Right lobe of liver (tissue), 6 donors: ENCODE measurements around the gene RGS9BP. TPM values are rescaled to one million over a fixed set of nuclear protein-coding genes. Genes with fewer than 3 reads are reported as not detected.
A peak's percentile ranks its signal among the peaks of the same experiment; 100 is the strongest.

Source experiments
- ATAC-seq, 4 donors: fragments of 200-7000 bp; cut with Tn5 transposase; one replicate each; pipeline ENCODE4 v1.9.1; 2020; ENCODE audit warnings: mild to moderate bottlenecking in 4 of 4, moderate library complexity in 4 of 4
- DNase-seq, 3 donors: peaks; one replicate each; pipeline ENCODE4 v3.0.0-alpha.2; 2020
- H3K27ac ChIP-seq, 3 donors: fragments of 200-600 bp; one replicate each; pipeline ENCODE4 v1.8.0; 2022
- H3K27me3 ChIP-seq, 2 donors: fragments of 200-600 bp; one replicate each; pipeline ENCODE4 v1.8.0; 2022
- H3K36me3 ChIP-seq, 4 donors: fragments of 200-600 bp; sonication (generic) in 1 of 4; one replicate each; pipeline versions ENCODE4 v1.5.1 to v1.8.0; 2017 to 2022; ENCODE audit warnings: control low read depth in 1 of 4
- H3K4me1 ChIP-seq, 4 donors: fragments of 200-600 bp; sonication (generic) in 1 of 4; one replicate each; pipeline versions ENCODE4 v1.5.1 to v1.8.0; 2017 to 2022; ENCODE audit warnings: control low read depth in 1 of 4
- H3K4me3 ChIP-seq, 3 donors: fragments of 200-600 bp; one replicate each; pipeline ENCODE4 v1.8.0; 2022
- H3K9me3 ChIP-seq, 4 donors: fragments of 200-600 bp; sonication (generic) in 1 of 4; one replicate each; pipeline versions ENCODE4 v1.5.1 to v1.8.0; 2017 to 2022; ENCODE audit warnings: control low read depth in 1 of 4
- CTCF ChIP-seq, 4 donors: fragments of 200-600 bp in 3 of 4; fragments of 450-650 bp in 1 of 4; IDR thresholded peaks; one replicate each; pipeline versions ENCODE4 v1.5.1 to v1.8.0; 2016 to 2022; ENCODE audit warnings: antibody characterized with exemption in 4 of 4, mild to moderate bottlenecking in 2 of 4
- POLR2A ChIP-seq: fragments of 450-650 bp; IDR thresholded peaks from one replicate; pipeline ENCODE4 v1.6.1; 2017; ENCODE audit warnings: antibody characterized with exemption, mild to moderate bottlenecking
- WGBS: methylation state at CpG from one replicate; pipeline ENCODE4 v1.1.6; 2018; ENCODE audit warnings: low coverage, low lambda C conversion rate; ENCODE audit not compliant: insufficient coverage; ENCODE audit errors: missing lambda C conversion rate; 5-methylcytosine and 5-hydroxymethylcytosine counted together
- intact Hi-C, 2 donors: fragments of 100-400 bp; cut with DNase I; formaldehyde crosslinking; loops; one replicate each; pipeline versions ENCODE4 v1.11.2 to v1.14.1; 2022
- total RNA-seq, 6 experiments: library from RNA; depleted of rRNA in 2 of 6; stranded (reverse); fragments of >200 nt in 2 of 6; fragmentation: NEBNext Ultra II Directional in 3 of 6; extraction: Animal tissue kit (Norgen Biotek cat#: 25700) in 3 of 6; gene quantifications; one replicate each; pipeline versions ENCODE4 v1.1.0 to v1.2.4, GENCODE V29; 2016 to 2023
- donor health status: DM: no; HTN: yes; CAD: no.
- donor health status: DM: no; HTN: no; CAD: no.
- donor health status: DM: no; HTN: no; CAD: no.
- donor health status: DM: no; HTN: yes; CAD: no.
- donor health status: DM: no; HTN: yes; CAD: no.

The RGS9BP gene
- total RNA-seq, 6 experiments from 2014 or later: 0.11 TPM; not detected in 5

- DNase-seq: no peak
Observed at GRCh38 chr19:32671883-32672593, 3.6 kb upstream of the RGS9BP start.

DNA sequence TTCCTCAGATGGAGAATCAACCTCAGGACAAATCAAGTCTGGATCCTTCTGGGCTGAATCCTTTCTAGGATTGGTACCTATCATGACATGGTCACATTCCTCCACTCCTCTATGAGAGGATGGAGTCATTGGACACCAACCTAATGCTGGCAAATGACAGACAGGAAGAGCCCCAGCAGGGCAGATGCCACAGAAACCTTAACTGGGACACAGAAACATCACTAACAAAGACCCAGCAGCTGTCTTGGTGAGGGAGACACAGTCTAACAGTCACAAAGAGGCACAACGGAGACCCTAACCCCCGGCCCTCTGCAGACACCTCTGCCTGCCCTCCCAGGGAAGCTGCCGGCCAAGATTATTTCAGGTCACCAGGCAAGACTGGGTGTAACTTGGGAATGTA lies 2.8 kb upstream of the RGS9BP start:
- TF ChIP-seq POLR2A (no peak), CTCF (IDR thresholded peaks at IDR 0.05) (no peak)
- no CpG with 5 or more reads among the region's 3 CpGs for WGBS
- intact Hi-C loops: no loop called here
- DNase-seq (no peak), ATAC-seq (no peak)
- H3K27ac ChIP-seq: no peak overlapping the region
- peaks cover 0 to 12% (median 0%) of the 10 kb centered on the region in 4 donors for H3K4me1 ChIP-seq
- no peak overlapping the region for H3K4me3 ChIP-seq
- no peaks in the 10 kb centered on the region for H3K9me3 ChIP-seq
- peaks cover 0 to 16% of the 10 kb centered on the region in 2 donors for H3K27me3 ChIP-seq
- no peaks in the 10 kb centered on the region for H3K36me3 ChIP-seq

More at GRCh38 chr19:32671883-32672593, 3.6 kb upstream of the RGS9BP start:
- no peaks in the 10 kb centered on the region for H3K36me3 ChIP-seq
- intact Hi-C loops: no loop called here
- peaks cover 0 to 12% (median 0%) of the 10 kb centered on the region in 4 donors for H3K4me1 ChIP-seq
- 64% methylated on average over 8 of the region's 14 CpGs for WGBS
- no peaks in the 10 kb centered on the region for H3K9me3 ChIP-seq
- no peak overlapping the region for H3K4me3 ChIP-seq
- H3K27me3 ChIP-seq: peaks cover 0 to 14% of the 10 kb centered on the region in 2 donors
- no peak overlapping the region for H3K27ac ChIP-seq
- no peak for TF ChIP-seq POLR2A
- TF ChIP-seq CTCF (IDR thresholded peaks at IDR 0.05): no peak
- ATAC-seq: no peak

- WGBS: 88% methylated on average over 10 of the region's 10 CpGs
- DNase-seq: peak in 1 of 3 donors; percentile 37
- H3K9me3 ChIP-seq: no peaks in the 10 kb centered on the region
- no peaks in the 10 kb centered on the region for H3K36me3 ChIP-seq
- intact Hi-C loops: no loop called here
- H3K4me3 ChIP-seq: no peak overlapping the region
- no peak overlapping the region for H3K27ac ChIP-seq
- peaks cover 0 to 12% (median 0%) of the 10 kb centered on the region in 4 donors for H3K4me1 ChIP-seq
- no peak for ATAC-seq
- peaks cover 0 to 16% of the 10 kb centered on the region in 2 donors for H3K27me3 ChIP-seq
- TF ChIP-seq CTCF (IDR thresholded peaks at IDR 0.05) (no peak), POLR2A (no peak)
Observed at GRCh38 chr19:32673573-32673972, 2.1 kb upstream of the RGS9BP start.

- TF ChIP-seq CTCF (IDR thresholded peaks at IDR 0.05): peak in 1 of 4 donors; percentile 2
- TF ChIP-seq POLR2A: no peak
- H3K27me3 ChIP-seq: peaks cover 0 to 16% of the 10 kb centered on the region in 2 donors
- WGBS: 9% methylated on average over 12 of the region's 67 CpGs
- no peaks in the 10 kb centered on the region for H3K9me3 ChIP-seq
- no peaks in the 10 kb centered on the region for H3K36me3 ChIP-seq
- intact Hi-C loops: no loop called here
- no peak for ATAC-seq
- DNase-seq: peak in 1 of 3 donors; percentile 53
- peak overlapping the region; percentile 31 to 67 (median 66) for H3K27ac ChIP-seq
- peaks cover 0 to 12% (median 0%) of the 10 kb centered on the region in 4 donors for H3K4me1 ChIP-seq
- H3K4me3 ChIP-seq: peak overlapping the region; percentile 94 to 97 (median 95)
Observed at GRCh38 chr19:32674153-32674930, 1.3 kb upstream of the RGS9BP start.
